Caco-2 (cell line): ENCODE measurements around the gene CLPTM1L. TPM values are rescaled to one million over a fixed set of nuclear protein-coding genes. Genes with fewer than 3 reads are reported as not detected.

ENCODE experiments used
- BruUV-seq: library from RNA; stranded (reverse); fragments of 400-500 nt; replicated peaks from 2 replicates; lab custom pipeline; 2021; lab: Mats Ljungman, UMichigan
- CTCF ChIA-PET: fragments of 300-600 bp; sonication (Branson Sonifier 250); formaldehyde crosslinking; loops from one replicate; lab custom pipeline; 2022; ENCODE audit warnings: antibody characterized with exemption; lab: Charles Lee
- POLR2A ChIA-PET: fragments of 300-600 bp; sonication (Branson Sonifier 250); formaldehyde crosslinking; loops from one replicate; lab custom pipeline; 2022; ENCODE audit warnings: antibody characterized with exemption; lab: Charles Lee
- DNase-seq, 2 experiments: peaks; one replicate each; pipeline versions ENCODE4 v3.0.0 to v3.0.0-alpha.2; 2020 to 2022
- H3K27me3 ChIP-seq: replicated peaks from 2 replicates; pipeline ENCODE4 v1.6.0; 2011; ENCODE audit warnings: low read length; ENCODE audit not compliant: control insufficient read depth, insufficient read depth
- H3K36me3 ChIP-seq: 2 replicates; pipeline ENCODE4 v1.5.1; 2011; ENCODE audit warnings: low read length; ENCODE audit not compliant: control insufficient read depth, insufficient read depth
- H3K4me1 ChIP-seq: fragments of 250-450 bp; sonication (Bioruptor Pico); 2 replicates; pipeline ENCODE4 v1.5.1; 2020; ENCODE audit warnings: mild to moderate bottlenecking
- H3K4me3 ChIP-seq: 2 replicates; pipeline ENCODE4 v1.5.1; 2011; ENCODE audit warnings: low read depth, mild to moderate bottlenecking, control low read depth, low read length
- H3K9me3 ChIP-seq: fragments of 250-450 bp; sonication (Bioruptor Pico); 2 replicates; pipeline ENCODE4 v1.5.1; 2020; ENCODE audit warnings: mild to moderate bottlenecking, moderate library complexity
- H3K27ac Mint-ChIP-seq: one replicate; pipeline ENCODE4 v1.8.0; 2022; ENCODE audit warnings: mixed read lengths; ENCODE audit not compliant: unreplicated experiment
- H3K27me3 Mint-ChIP-seq: one replicate; pipeline ENCODE4 v1.8.0; 2022; ENCODE audit warnings: mixed read lengths; ENCODE audit not compliant: insufficient read depth, unreplicated experiment
- H3K36me3 Mint-ChIP-seq: one replicate; pipeline ENCODE4 v1.8.0; 2022; ENCODE audit warnings: mild to moderate bottlenecking, mixed read lengths; ENCODE audit not compliant: insufficient read depth, unreplicated experiment
- H3K4me1 Mint-ChIP-seq: one replicate; pipeline ENCODE4 v1.8.0; 2022; ENCODE audit warnings: low read depth, mixed read lengths; ENCODE audit not compliant: unreplicated experiment
- H3K4me3 Mint-ChIP-seq: one replicate; pipeline ENCODE4 v1.8.0; 2022; ENCODE audit warnings: mild to moderate bottlenecking, moderate library complexity, mixed read lengths; ENCODE audit not compliant: unreplicated experiment
- H3K9me3 Mint-ChIP-seq: one replicate; pipeline ENCODE4 v1.8.0; 2022; ENCODE audit warnings: mixed read lengths; ENCODE audit not compliant: unreplicated experiment
- CTCF ChIP-seq, 2 experiments: fragments of 200-600 bp in 1 of 2; IDR thresholded peaks; 1 replicate in 1 of 2; 2 replicates in 1 of 2; pipeline versions ENCODE4 v1.5.1 to v1.8.0; 2011 to 2022; ENCODE audit warnings: antibody characterized with exemption in 1 of 2, control low read depth in 1 of 2, inconsistent platforms in 1 of 2, low read depth in 1 of 2, low read length in 1 of 2, mild to moderate bottlenecking in 1 of 2, moderate library complexity in 1 of 2; ENCODE audit not compliant: insufficient read depth in 1 of 2, severe bottlenecking in 1 of 2, unreplicated experiment in 1 of 2
- intact Hi-C: fragments of 100-400 bp; cut with micrococcal nuclease; formaldehyde crosslinking; loops from one replicate; pipeline ENCODE4 v1.10.0; 2022; ENCODE audit not compliant: unreplicated experiment
- total RNA-seq: library from RNA; stranded (reverse); gene quantifications from 2 replicates; pipeline ENCODE4 v1.2.3, GENCODE V29; 2022

Gene CLPTM1L
- total RNA-seq, 1 experiment from 2014 or later, result 114 TPM

- Mint-ChIP-seq H3K27me3 (no peaks in the 10 kb centered on the region), H3K9me3 (no peaks in the 10 kb centered on the region), H3K4me3 (no peak overlapping the region), H3K36me3 (no peaks in the 10 kb centered on the region), H3K27ac (no peak overlapping the region), H3K4me1 (no peaks in the 10 kb centered on the region)
- ChIA-PET CTCF (no interaction called here), POLR2A (no interaction called here)
- Histone ChIP-seq H3K27me3 (no peaks in the 10 kb centered on the region), H3K4me3 (no peak overlapping the region), H3K4me1 (peaks cover 6% of the 10 kb centered on the region), H3K9me3 (peaks cover 6% of the 10 kb centered on the region; the same call in 1 of the 2 replicates), H3K36me3 (no peaks in the 10 kb centered on the region)
- peak in 1 of 2 experiments; percentile 25 for DNase-seq
- no peak for TF ChIP-seq CTCF (IDR thresholded peaks at IDR 0.05; ENCODE audit: insufficient read depth in 1 of 2, low read depth in 1 of 2, low read length in 1 of 2, severe bottlenecking in 1 of 2, unreplicated experiment in 1 of 2)
- intact Hi-C loops, result no loop called here
- no TSS peak for BruUV-seq
These were observed 46.0 kb downstream of the CLPTM1L start for GRCh38 chr5:1298723-1299510.

GRCh38 chr5:1298067-1298551 is 46.8 kb downstream of the CLPTM1L start:
- TF ChIP-seq CTCF (IDR thresholded peaks at IDR 0.05; ENCODE audit: insufficient read depth in 1 of 2, low read depth in 1 of 2, low read length in 1 of 2, severe bottlenecking in 1 of 2, unreplicated experiment in 1 of 2), result no peak
- Mint-ChIP-seq H3K27ac (no peak overlapping the region), H3K4me1 (no peaks in the 10 kb centered on the region), H3K27me3 (no peaks in the 10 kb centered on the region), H3K4me3 (no peak overlapping the region), H3K36me3 (no peaks in the 10 kb centered on the region), H3K9me3 (no peaks in the 10 kb centered on the region)
- intact Hi-C loops, result no loop called here
- CTCF ChIA-PET, result no interaction called here
- no peaks in the 10 kb centered on the region for H3K36me3 ChIP-seq
- H3K4me3 ChIP-seq, result no peak overlapping the region
- H3K27me3 ChIP-seq, result no peaks in the 10 kb centered on the region
- no TSS peak for BruUV-seq
- H3K9me3 ChIP-seq, result no peaks in the 10 kb centered on the region; the same call in 1 of the 2 replicates
- POLR2A ChIA-PET, result no interaction called here
- DNase-seq, result peak in 1 of 2 experiments; percentile 12
- peaks cover 6% of the 10 kb centered on the region for H3K4me1 ChIP-seq

GRCh38 chr5:1297243-1297642 is 47.7 kb downstream of the CLPTM1L start:
- no TSS peak for BruUV-seq
- Histone ChIP-seq H3K36me3 (no peaks in the 10 kb centered on the region), H3K27me3 (no peaks in the 10 kb centered on the region), H3K4me3 (no peak overlapping the region), H3K9me3 (no peaks in the 10 kb centered on the region), H3K4me1 (peaks cover 6% of the 10 kb centered on the region)
- Mint-ChIP-seq H3K27me3 (no peaks in the 10 kb centered on the region), H3K4me1 (no peaks in the 10 kb centered on the region), H3K36me3 (no peaks in the 10 kb centered on the region), H3K9me3 (no peaks in the 10 kb centered on the region), H3K27ac (no peak overlapping the region), H3K4me3 (no peak overlapping the region)
- intact Hi-C loops, result no loop called here
- TF ChIP-seq CTCF (IDR thresholded peaks at IDR 0.05; ENCODE audit: insufficient read depth in 1 of 2, low read depth in 1 of 2, low read length in 1 of 2, severe bottlenecking in 1 of 2, unreplicated experiment in 1 of 2), result no peak
- ChIA-PET POLR2A (no interaction called here), CTCF (no interaction called here)
- DNase-seq, result no peak
